GM12874 (cell line): ENCODE results near the gene SCYGR8.

Experiments used
- CTCF ChIP-seq: IDR thresholded peaks from 2 replicates; pipeline ENCODE4 v1.5.1; 2011; ENCODE audit warnings: low read depth, mild to moderate bottlenecking, control low read depth, low read length, moderate library complexity; ENCODE audit not compliant: insufficient read depth

The SCYGR8 gene

GRCh38 chr2:227745594-227745993, at the start of gene SCYGR8:
TSS of gene SCYGR8 (plus strand) at chr2:227745894. CDS start at chr2:227745894, 0 bp downstream.
- TF ChIP-seq CTCF = no peak

- no peak for TF ChIP-seq CTCF
These were observed 48.6 kb upstream of the SCYGR8 start for GRCh38 chr2:227696990-227697679.

- no peak for TF ChIP-seq CTCF
These were observed 44.1 kb upstream of the SCYGR8 start for GRCh38 chr2:227701556-227701955.

- no peak for TF ChIP-seq CTCF
These were observed 42.4 kb upstream of the SCYGR8 start for GRCh38 chr2:227703280-227703732.

GRCh38 chr2:227703961-227704360, 41.7 kb upstream of the SCYGR8 start:
- no peak for TF ChIP-seq CTCF

- TF ChIP-seq CTCF = no peak
These were observed 38.8 kb upstream of the SCYGR8 start for GRCh38 chr2:227706859-227707258.

- no peak for TF ChIP-seq CTCF
These were observed 38.3 kb upstream of the SCYGR8 start for GRCh38 chr2:227707390-227707789.
